PC-3 (cell line): Measurements from ENCODE around the gene CAVIN3. TPM values are rescaled to one million over a fixed set of nuclear protein-coding genes. Genes with fewer than 3 reads are reported as not detected.

ENCODE experiments used
- ATAC-seq: fragments of 200-7000 bp; cut with Tn5 transposase; 2 replicates; pipeline ENCODE4 v1.9.1; 2020; ENCODE audit warnings: mild to moderate bottlenecking, moderate library complexity
- BruUV-seq: library from RNA; stranded (reverse); fragments of 400-500 nt; replicated peaks from 2 replicates; lab custom pipeline; 2021; lab: Mats Ljungman, UMichigan
- CTCF ChIA-PET: fragments of 300-600 bp; sonication (Branson Sonifier 250); formaldehyde crosslinking; loops from one replicate; lab custom pipeline; 2022; ENCODE audit warnings: antibody characterized with exemption; lab: Charles Lee
- POLR2A ChIA-PET: fragments of 300-600 bp; sonication (Branson Sonifier 250); formaldehyde crosslinking; loops from one replicate; lab custom pipeline; 2022; ENCODE audit warnings: antibody characterized with exemption; ENCODE audit not compliant: unreplicated experiment; lab: Charles Lee
- DNase-seq: peaks from one replicate; pipeline ENCODE4 v3.0.0-alpha.2; 2015
- H2AFZ ChIP-seq: fragments of 300-600 bp; sonication (generic); 2 replicates; pipeline ENCODE4 v1.6.0; 2016; ENCODE audit warnings: antibody characterized with exemption, low read length
- H3F3A ChIP-seq: fragments of 300-600 bp; sonication (generic); one replicate; pipeline ENCODE4 v1.6.0; 2017; ENCODE audit warnings: antibody characterized with exemption, low read length, control low read depth, mild to moderate bottlenecking; ENCODE audit not compliant: unreplicated experiment
- H3K27ac ChIP-seq: fragments of 300-600 bp; sonication (generic); 2 replicates; pipeline ENCODE4 v1.5.1; 2016; ENCODE audit warnings: mild to moderate bottlenecking, low read length
- H3K27me3 ChIP-seq: fragments of 300-600 bp; sonication (generic); 2 replicates; pipeline ENCODE4 v1.6.1; 2016; ENCODE audit warnings: low read length, mixed read lengths
- H3K36me3 ChIP-seq: fragments of 300-600 bp; sonication (generic); 2 replicates; pipeline ENCODE4 v1.6.1; 2016; ENCODE audit warnings: low read depth, mixed run types, low read length, mixed read lengths
- H3K4me1 ChIP-seq: fragments of 300-600 bp; sonication (generic); 2 replicates; pipeline ENCODE4 v1.5.1; 2016; ENCODE audit warnings: low read length; ENCODE audit not compliant: insufficient read depth
- H3K4me2 ChIP-seq: fragments of 300-600 bp; sonication (generic); 2 replicates; pipeline ENCODE4 v1.6.0; 2016; ENCODE audit warnings: low read length
- H3K4me3 ChIP-seq: fragments of 300-600 bp; sonication (generic); 2 replicates; pipeline ENCODE4 v1.5.1; 2016; ENCODE audit warnings: mild to moderate bottlenecking, low read length, mixed read lengths
- H3K79me2 ChIP-seq: fragments of 300-600 bp; sonication (generic); 2 replicates; pipeline ENCODE4 v1.6.1; 2017; ENCODE audit warnings: low read length, mixed read lengths
- H3K9ac ChIP-seq: fragments of 300-600 bp; sonication (generic); 2 replicates; pipeline ENCODE4 v1.6.0; 2016; ENCODE audit warnings: mild to moderate bottlenecking, low read length
- H3K9me2 ChIP-seq: fragments of 300-600 bp; sonication (generic); replicated peaks from 2 replicates; pipeline ENCODE4 v1.6.1; 2016; ENCODE audit warnings: mixed run types, low read length, mixed read lengths
- H3K9me3 ChIP-seq: fragments of 300-600 bp; sonication (generic); 2 replicates; pipeline ENCODE4 v1.6.1; 2016; ENCODE audit warnings: low read length, mixed read lengths
- H4K20me1 ChIP-seq: fragments of 300-600 bp; sonication (generic); 2 replicates; pipeline ENCODE4 v1.6.1; 2016; ENCODE audit warnings: low read length, mixed read lengths
- CTCF ChIP-seq: fragments of 300-600 bp; sonication (generic); conservative IDR thresholded peaks from 2 replicates; pipeline ENCODE4 v1.5.1; 2017; ENCODE audit warnings: antibody characterized with exemption, low read depth, mild to moderate bottlenecking, low read length
- EZH2 ChIP-seq: fragments of 300-600 bp; sonication (generic); IDR thresholded peaks from one replicate; pipeline ENCODE4 v1.6.1; 2017; ENCODE audit warnings: antibody characterized with exemption, mild to moderate bottlenecking, low read length; ENCODE audit not compliant: unreplicated experiment
- EZH2phosphoT487 ChIP-seq: fragments of 300-600 bp; sonication (generic); IDR thresholded peaks from 2 replicates; pipeline ENCODE4 v1.6.1; 2018; ENCODE audit warnings: mild to moderate bottlenecking, antibody characterized with exemption, low read length, borderline replicate concordance
- intact Hi-C: fragments of 100-400 bp; cut with micrococcal nuclease; formaldehyde crosslinking; loops from 2 replicates; pipeline ENCODE4 v1.9.0; 2023
- total RNA-seq: library from RNA; depleted of rRNA; stranded (reverse); fragments of >200 nt; gene quantifications from 2 replicates; pipeline ENCODE4 v1.2.3, GENCODE V29; 2014

CAVIN3 gene
- total RNA-seq, 1 experiment from 2014 or later: not detected

DNA sequence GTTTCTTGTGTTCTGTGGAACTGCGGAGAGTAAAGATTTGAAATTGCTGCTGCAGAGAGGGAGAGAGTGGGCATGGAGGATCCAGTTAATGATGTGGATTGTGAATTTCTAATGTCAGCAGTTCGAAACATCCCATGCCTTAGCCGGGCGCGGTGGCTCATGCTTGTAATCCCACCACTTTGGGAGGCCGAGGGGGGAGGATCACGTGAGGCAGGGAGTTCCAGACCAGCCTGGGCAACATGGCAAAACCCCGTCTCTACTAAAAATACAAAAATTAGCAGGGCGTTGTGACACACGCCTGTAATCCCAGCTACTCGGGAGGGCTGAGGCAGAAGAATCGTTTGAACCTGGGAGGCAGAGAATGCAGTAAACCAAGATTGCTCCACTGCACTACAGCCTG lies 1.1 kb upstream of the CAVIN3 start:
- Histone ChIP-seq H3K4me2 (no peak overlapping the region), H3K9ac (no peak overlapping the region), H2AFZ (no peak overlapping the region), H4K20me1 (no peaks in the 10 kb centered on the region), H3K36me3 (no peaks in the 10 kb centered on the region), H3K79me2 (no peaks in the 10 kb centered on the region), H3K9me2 (no peaks in the 10 kb centered on the region), H3K4me1 (peaks cover 9% of the 10 kb centered on the region), H3F3A (no peaks in the 10 kb centered on the region), H3K27me3 (peaks cover 16% of the 10 kb centered on the region; the same call in 1 of the 2 replicates), H3K27ac (no peak overlapping the region), H3K9me3 (no peaks in the 10 kb centered on the region), H3K4me3 (no peak overlapping the region)
- CTCF ChIA-PET: interaction anchor here (1.8 kb wide), 1 partner anchor 42 kb away, joined by 5 read pairs; no protein-coding TSS in a partner anchor
- POLR2A ChIA-PET: no interaction called here
- intact Hi-C loops: no loop called here
- ATAC-seq (no peak), DNase-seq (no peak)
- no TSS peak for BruUV-seq
- TF ChIP-seq EZH2phosphoT487 (no peak), CTCF (no peak), EZH2 (no peak)

DNA sequence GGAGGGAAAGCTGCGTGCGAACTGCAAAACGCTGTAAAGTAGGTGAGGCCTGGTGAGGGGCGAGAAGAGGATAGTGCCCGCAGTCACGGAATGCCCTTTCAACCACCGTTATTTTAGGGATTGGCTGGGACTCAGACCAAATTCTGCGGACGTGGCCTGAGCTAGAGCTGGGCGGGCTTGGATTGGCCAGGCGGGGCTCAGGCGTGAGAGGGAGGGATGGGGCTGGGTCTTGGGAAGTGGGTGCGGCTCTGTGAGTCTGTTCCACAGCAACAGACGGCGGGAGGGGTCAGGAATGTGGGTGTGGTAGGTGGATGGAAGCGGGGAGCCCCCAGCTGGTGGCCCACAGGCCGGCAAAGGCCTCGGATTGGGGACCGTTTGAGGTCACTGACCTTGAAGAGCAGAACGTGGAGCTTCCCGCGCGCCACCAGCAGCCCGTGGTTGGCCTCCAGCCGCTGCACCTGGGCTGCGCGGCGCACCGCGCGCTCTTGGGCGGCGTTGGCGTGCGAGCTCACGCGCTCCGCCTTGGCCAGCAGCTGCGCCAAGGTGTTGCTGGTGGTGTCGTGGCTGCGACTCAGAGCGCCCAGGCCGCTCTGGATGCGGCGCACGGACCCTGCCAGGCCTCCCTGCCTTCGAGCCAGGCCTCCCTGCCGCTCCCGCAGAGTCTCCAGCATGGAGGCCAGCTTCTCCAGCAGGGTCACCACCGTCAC lies 444 bp downstream of the CAVIN3 start:
- Histone ChIP-seq H2AFZ (no peak overlapping the region), H3K9me2 (no peaks in the 10 kb centered on the region), H3K27ac (no peak overlapping the region), H3K4me3 (no peak overlapping the region), H3K36me3 (no peaks in the 10 kb centered on the region), H3K4me2 (no peak overlapping the region), H3F3A (no peaks in the 10 kb centered on the region), H3K79me2 (no peaks in the 10 kb centered on the region), H3K4me1 (peaks cover 9% of the 10 kb centered on the region), H3K9ac (no peak overlapping the region), H3K9me3 (no peaks in the 10 kb centered on the region), H3K27me3 (peaks cover 1% of the 10 kb centered on the region; the same call in 1 of the 2 replicates), H4K20me1 (no peaks in the 10 kb centered on the region)
- intact Hi-C loops: no loop called here
- no peak for ATAC-seq
- BruUV-seq: no TSS peak
- no peak for DNase-seq
- CTCF ChIA-PET: no interaction called here
- POLR2A ChIA-PET: no interaction called here
- TF ChIP-seq EZH2phosphoT487 (no peak), EZH2 (no peak), CTCF (no peak)
